ENCODE data around the gene PPP2R5C. TPM values are rescaled to one million over a fixed set of nuclear protein-coding genes. Genes with fewer than 3 reads are reported as not detected.
A peak's percentile ranks its signal among the peaks of the same experiment; 100 is the strongest.

The PPP2R5C gene
- total RNA-seq, 1 donor from 2014 or later = 60.3 TPM

- DNase-seq (ENCODE audit: low read depth in 2 of 2) = no peak
These were observed 152.6 kb downstream of the PPP2R5C start for GRCh38 chr14:101914083-101914482.

GRCh38 chr14:101915871-101916815, 154.6 kb downstream of the PPP2R5C start:
- no peak for DNase-seq (ENCODE audit: low read depth in 2 of 2)

GRCh38 chr14:101916816-101917412, 155.4 kb downstream of the PPP2R5C start:
- DNase-seq (ENCODE audit: low read depth in 2 of 2) = no peak

GRCh38 chr14:101917413-101918017, 156.0 kb downstream of the PPP2R5C start:
- DNase-seq (ENCODE audit: low read depth in 2 of 2) = no peak

GRCh38 chr14:101918065-101918989, 156.8 kb downstream of the PPP2R5C start:
- DNase-seq (ENCODE audit: low read depth in 2 of 2) = no peak

- no peak for DNase-seq (ENCODE audit: low read depth in 2 of 2)
These were observed 158.8 kb downstream of the PPP2R5C start for GRCh38 chr14:101920271-101920670.

- no peak for DNase-seq (ENCODE audit: low read depth in 2 of 2)
These were observed 161.4 kb downstream of the PPP2R5C start for GRCh38 chr14:101922866-101923265.

- DNase-seq (ENCODE audit: low read depth in 2 of 2) = no peak
These were observed 163.6 kb downstream of the PPP2R5C start for GRCh38 chr14:101925152-101925551.

DNA sequence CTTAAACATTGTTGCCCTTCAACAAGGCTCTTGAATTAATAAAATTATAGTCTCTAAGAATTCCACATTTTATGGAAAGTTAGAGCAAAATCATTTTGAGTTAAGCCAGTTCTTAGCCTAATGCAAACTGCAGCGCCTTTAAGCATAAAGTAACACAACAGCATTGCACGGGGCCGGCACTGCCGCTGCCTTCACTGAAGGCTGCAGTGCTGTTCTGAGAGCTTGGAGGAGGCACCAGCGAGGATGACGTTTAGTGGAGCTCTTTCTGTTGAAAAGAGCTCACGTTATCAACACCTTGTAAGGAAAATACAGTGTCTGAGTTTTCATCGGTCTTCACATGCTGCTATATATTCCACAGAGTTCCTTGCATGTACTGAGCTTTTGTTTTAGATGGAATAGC, 164.6 kb downstream of the PPP2R5C start:
- no peak for DNase-seq (ENCODE audit: low read depth in 2 of 2)

- DNase-seq (ENCODE audit: low read depth in 2 of 2) = no peak
These were observed 165.1 kb downstream of the PPP2R5C start for GRCh38 chr14:101926620-101927019.

DNA sequence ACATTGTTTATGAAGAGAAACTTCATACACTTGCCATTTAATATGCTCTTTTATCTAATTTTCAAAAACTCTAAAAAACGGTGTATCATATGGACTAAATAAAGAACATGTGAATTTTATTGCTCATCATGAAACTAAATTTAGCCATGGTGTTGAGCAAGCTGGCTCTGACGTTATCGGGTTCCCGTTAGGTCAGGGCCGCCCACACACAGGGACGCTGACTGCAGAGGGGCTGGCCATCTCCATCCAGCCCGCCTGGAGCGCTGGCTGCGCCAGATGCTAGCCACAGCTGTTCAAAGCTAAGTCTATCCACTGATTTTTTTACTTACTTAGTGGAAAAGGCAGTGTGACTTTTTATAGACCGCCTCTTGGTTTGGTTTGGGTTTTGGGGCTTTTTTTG, 166.3 kb downstream of the PPP2R5C start:
- peak; percentile 10 to 45 for DNase-seq (ENCODE audit: low read depth in 2 of 2)

- DNase-seq (ENCODE audit: low read depth in 2 of 2) = no peak
These were observed 166.9 kb downstream of the PPP2R5C start for GRCh38 chr14:101928415-101928841.

DNA sequence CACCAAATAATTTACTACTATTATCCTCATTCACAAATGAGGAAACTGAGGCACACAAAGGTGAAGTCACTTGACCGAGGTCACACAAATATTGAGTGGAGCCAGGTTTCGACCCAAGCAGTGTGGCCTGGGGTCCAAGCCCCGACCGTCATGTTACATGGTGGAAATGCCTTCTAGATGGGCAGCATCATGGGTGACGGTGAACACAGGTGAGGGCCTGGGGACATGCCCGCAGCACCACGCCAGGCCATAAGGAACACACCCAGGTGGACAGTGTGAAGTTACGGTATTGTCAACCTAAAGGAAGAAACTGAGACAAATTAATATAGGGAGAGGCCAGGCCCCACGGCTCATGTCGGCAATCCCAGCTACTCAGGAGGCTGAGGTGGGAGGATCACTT, 167.6 kb downstream of the PPP2R5C start:
- no peak for DNase-seq (ENCODE audit: low read depth in 2 of 2)

DNA sequence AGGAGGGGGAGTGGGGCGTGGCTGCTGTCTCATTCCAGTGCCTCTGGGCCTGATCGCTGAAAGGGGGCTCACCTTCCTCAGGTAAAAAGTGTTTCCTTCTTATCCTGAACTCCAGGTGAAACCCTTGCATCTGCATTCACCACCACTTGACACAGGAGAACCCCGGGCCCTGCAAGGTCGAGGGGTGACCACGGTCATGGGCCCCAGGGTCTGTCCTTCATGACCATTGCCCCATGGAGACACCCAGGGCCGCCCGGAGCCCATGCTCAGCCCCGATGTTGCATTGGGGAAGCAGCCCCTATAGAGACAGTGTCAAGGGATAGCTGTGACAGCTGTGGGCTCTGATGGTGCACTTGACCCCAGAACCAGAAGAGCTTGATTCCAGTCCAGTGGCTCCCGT, 168.4 kb downstream of the PPP2R5C start:
- DNase-seq (ENCODE audit: low read depth in 2 of 2) = no peak

GRCh38 chr14:101932673-101933072, 171.2 kb downstream of the PPP2R5C start:
- DNase-seq (ENCODE audit: low read depth in 2 of 2) = no peak

DNA sequence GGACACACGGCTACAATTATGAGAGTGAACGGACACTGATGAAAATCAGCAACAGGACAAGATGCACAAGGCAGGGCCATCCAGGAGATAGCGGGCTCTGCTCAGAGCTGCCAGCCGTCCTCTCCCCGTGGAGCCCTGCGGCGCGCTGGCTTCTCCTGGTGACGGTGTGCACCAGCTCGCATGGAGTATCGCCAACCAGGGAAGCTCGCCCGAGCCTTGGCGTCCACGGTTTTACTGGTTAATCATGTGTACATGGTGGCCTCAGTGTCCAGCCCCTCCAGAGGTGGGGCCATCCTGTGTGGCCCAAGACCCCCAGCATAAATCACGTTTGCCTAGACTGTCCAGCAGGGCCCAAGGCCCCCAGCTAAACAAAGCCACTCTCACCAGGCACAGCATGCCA, 171.7 kb downstream of the PPP2R5C start:
- no peak for DNase-seq (ENCODE audit: low read depth in 2 of 2)

GRCh38 chr14:101934601-101935150, 173.2 kb downstream of the PPP2R5C start:
- DNase-seq (ENCODE audit: low read depth in 2 of 2) = no peak

- DNase-seq (ENCODE audit: low read depth in 2 of 2) = no peak
These were observed 176.6 kb downstream of the PPP2R5C start for GRCh38 chr14:101937926-101938767.

- no peak for DNase-seq (ENCODE audit: low read depth in 2 of 2)
These were observed 178.2 kb downstream of the PPP2R5C start for GRCh38 chr14:101939646-101940170.

DNA sequence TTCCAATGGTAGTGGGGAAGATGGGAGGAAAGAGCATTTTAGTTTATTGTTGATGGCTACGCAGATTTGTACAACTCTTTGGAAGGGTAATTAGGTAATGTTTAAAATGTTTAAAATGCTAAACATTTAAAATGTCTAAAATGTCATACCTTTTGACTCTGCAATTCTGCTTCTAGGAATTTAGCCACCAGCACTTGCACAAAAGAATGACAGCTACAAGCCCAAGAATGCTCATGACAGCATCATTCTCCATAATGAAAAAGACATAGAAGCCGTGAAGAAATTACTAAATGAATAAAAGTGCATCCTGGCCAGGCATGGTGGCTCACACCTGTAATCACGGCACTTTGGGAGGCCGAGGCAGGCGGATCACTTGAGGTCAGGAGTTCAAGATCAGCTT, 182.9 kb downstream of the PPP2R5C start:
- no peak for DNase-seq (ENCODE audit: low read depth in 2 of 2)
